Breast epithelium (tissue), 3 donors: Measurements from ENCODE around the gene NDUFS1.

Source experiments
- POLR2A ChIP-seq: fragments of 450-650 bp; IDR thresholded peaks from one replicate; pipeline ENCODE4 v1.6.1; 2016; ENCODE audit warnings: antibody characterized with exemption, mild to moderate bottlenecking, moderate library complexity
- POLR2AphosphoS5 ChIP-seq, 3 donors: sonication (generic); formaldehyde crosslinking; IDR thresholded peaks; one replicate each; pipeline ENCODE4 v1.6.1; 2017; ENCODE audit warnings: antibody characterized with exemption in 3 of 3
- TF ChIP-seq, protein P1 (sequence below), 3 donors: fragments of 450-650 bp; IDR thresholded peaks; one replicate each; pipeline ENCODE4 v1.5.1; 2016 to 2017; ENCODE audit warnings: antibody characterized with exemption in 3 of 3, mild to moderate bottlenecking in 3 of 3, moderate library complexity in 3 of 3

DNA sequence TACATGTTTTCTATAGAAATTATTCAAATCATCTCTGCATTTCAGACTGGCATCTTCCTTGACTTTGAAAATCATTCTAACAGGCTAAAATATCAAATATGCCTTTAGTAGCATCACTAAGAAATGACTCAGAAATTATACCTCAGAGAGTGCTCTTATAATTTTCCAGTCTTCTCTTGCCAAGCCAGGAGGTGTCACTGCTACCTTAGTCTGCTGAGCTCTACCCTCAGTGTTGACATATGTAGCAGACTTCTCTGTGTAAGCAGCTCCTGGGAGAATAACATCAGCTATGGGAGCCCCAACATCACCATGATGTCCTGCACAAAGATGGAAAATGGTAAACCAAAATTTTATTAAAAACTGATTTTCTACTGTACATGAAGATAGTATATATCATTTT is 31.6 kb downstream of the NDUFS1 start:
- TF ChIP-seq POLR2A (no peak), POLR2AphosphoS5 (IDR thresholded peaks at IDR 0.05) (no peak)
- TF ChIP-seq, protein P1, sequence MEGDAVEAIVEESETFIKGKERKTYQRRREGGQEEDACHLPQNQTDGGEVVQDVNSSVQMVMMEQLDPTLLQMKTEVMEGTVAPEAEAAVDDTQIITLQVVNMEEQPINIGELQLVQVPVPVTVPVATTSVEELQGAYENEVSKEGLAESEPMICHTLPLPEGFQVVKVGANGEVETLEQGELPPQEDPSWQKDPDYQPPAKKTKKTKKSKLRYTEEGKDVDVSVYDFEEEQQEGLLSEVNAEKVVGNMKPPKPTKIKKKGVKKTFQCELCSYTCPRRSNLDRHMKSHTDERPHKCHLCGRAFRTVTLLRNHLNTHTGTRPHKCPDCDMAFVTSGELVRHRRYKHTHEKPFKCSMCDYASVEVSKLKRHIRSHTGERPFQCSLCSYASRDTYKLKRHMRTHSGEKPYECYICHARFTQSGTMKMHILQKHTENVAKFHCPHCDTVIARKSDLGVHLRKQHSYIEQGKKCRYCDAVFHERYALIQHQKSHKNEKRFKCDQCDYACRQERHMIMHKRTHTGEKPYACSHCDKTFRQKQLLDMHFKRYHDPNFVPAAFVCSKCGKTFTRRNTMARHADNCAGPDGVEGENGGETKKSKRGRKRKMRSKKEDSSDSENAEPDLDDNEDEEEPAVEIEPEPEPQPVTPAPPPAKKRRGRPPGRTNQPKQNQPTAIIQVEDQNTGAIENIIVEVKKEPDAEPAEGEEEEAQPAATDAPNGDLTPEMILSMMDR (IDR thresholded peaks at IDR 0.05): no peak
